ENCODE data around the gene BMF.

DNA sequence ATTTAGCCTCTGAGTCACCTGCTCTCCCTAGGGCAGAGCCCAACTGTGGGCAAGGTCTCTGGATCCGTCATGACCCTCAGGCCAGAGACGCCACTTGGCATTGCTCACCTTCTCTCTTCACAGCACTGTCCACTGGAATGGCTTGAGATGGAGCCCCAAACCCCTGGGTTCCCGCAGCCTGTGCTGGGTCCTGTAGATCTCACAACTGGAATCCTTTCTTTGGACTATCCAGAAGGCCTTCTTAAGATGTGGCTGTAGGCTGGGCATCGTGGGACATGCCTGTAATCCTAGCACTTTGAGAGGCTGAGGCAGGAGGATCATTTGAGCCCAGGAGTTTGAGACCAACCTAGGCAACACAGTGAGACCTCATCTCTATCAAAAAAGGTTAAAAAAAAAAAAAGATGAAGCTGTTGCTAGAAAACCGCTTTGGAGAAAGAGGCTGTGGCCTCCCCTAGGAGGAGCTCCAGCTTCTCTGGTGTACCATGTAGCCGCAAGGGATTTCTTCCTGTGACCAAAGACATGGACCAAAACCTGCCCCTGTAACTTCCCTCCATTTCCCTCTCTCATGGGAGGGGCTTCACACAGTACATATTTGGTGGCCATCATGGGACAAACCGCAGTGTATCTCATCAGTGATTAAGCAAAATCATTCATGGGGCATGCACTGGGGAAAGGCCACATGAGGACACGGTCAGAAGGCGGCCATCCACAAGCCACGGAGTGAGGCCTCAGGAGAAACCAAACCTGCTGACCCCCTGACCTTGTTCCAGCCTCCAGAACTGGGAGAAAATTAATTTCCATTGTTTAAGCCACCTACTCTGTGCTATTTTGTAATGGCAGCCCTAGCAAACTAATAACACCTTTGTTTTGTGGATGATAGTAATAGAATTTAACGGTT lies 28.9 kb upstream of the BMF start:
- TF ChIP-seq EZH2phosphoT487 (IDR thresholded peaks at IDR 0.05; ENCODE audit: low read depth) = no peak
- TF ChIP-seq, protein P1, sequence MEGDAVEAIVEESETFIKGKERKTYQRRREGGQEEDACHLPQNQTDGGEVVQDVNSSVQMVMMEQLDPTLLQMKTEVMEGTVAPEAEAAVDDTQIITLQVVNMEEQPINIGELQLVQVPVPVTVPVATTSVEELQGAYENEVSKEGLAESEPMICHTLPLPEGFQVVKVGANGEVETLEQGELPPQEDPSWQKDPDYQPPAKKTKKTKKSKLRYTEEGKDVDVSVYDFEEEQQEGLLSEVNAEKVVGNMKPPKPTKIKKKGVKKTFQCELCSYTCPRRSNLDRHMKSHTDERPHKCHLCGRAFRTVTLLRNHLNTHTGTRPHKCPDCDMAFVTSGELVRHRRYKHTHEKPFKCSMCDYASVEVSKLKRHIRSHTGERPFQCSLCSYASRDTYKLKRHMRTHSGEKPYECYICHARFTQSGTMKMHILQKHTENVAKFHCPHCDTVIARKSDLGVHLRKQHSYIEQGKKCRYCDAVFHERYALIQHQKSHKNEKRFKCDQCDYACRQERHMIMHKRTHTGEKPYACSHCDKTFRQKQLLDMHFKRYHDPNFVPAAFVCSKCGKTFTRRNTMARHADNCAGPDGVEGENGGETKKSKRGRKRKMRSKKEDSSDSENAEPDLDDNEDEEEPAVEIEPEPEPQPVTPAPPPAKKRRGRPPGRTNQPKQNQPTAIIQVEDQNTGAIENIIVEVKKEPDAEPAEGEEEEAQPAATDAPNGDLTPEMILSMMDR (IDR thresholded peaks at IDR 0.05; ENCODE audit: low read depth, low read length) = no peak
